GM23338 (cell line): Measurements from ENCODE around the gene HDAC10. TPM values are rescaled to one million over a fixed set of nuclear protein-coding genes. Genes with fewer than 3 reads are reported as not detected.

Experiments
- ATAC-seq: fragments of 200-7000 bp; cut with Tn5 transposase; 3 replicates; pipeline ENCODE4 v1.9.1; 2020
- DNase-seq: peaks from one replicate; pipeline ENCODE4 v3.0.0-alpha.2; 2015; ENCODE audit warnings: low spot score
- H2AFZ ChIP-seq: fragments of 200-600 bp; sonication (generic); 2 replicates; pipeline ENCODE4 v1.8.0; 2016; ENCODE audit warnings: antibody characterized with exemption, mild to moderate bottlenecking, moderate library complexity
- H3F3A ChIP-seq: fragments of 200-600 bp; sonication (generic); replicated peaks from 2 replicates; pipeline ENCODE4 v1.8.0; 2017; ENCODE audit warnings: antibody characterized with exemption, mixed run types, low read depth
- H3K27ac ChIP-seq: fragments of 200-600 bp; sonication (generic); 2 replicates; pipeline ENCODE4 v1.6.1; 2016; ENCODE audit warnings: low read depth
- H3K27me3 ChIP-seq: fragments of 200-600 bp; sonication (generic); 2 replicates; pipeline ENCODE4 v1.8.0; 2016; ENCODE audit warnings: mild to moderate bottlenecking, mixed run types, moderate library complexity; ENCODE audit not compliant: insufficient read depth
- H3K36me3 ChIP-seq: fragments of 200-600 bp; sonication (generic); 2 replicates; pipeline ENCODE4 v1.8.0; 2016; ENCODE audit warnings: mild to moderate bottlenecking; ENCODE audit not compliant: insufficient read depth
- H3K4me1 ChIP-seq: fragments of 200-600 bp; sonication (generic); 2 replicates; pipeline ENCODE4 v1.8.0; 2016; ENCODE audit warnings: mild to moderate bottlenecking, moderate library complexity; ENCODE audit not compliant: insufficient read depth
- H3K4me2 ChIP-seq: fragments of 200-600 bp; sonication (generic); 2 replicates; pipeline ENCODE4 v1.7.1; 2017; ENCODE audit warnings: mixed run types
- H3K4me3 ChIP-seq: fragments of 200-600 bp; sonication (generic); 2 replicates; pipeline ENCODE4 v1.6.1; 2016; ENCODE audit warnings: mixed run types
- H3K79me2 ChIP-seq: fragments of 200-600 bp; sonication (generic); replicated peaks from 2 replicates; pipeline ENCODE4 v1.8.0; 2017; ENCODE audit warnings: mild to moderate bottlenecking; ENCODE audit not compliant: insufficient read depth
- H3K9me2 ChIP-seq: fragments of 200-600 bp; sonication (generic); 2 replicates; pipeline ENCODE4 v1.8.0; 2017; ENCODE audit not compliant: insufficient read depth
- H4K20me1 ChIP-seq: fragments of 200-600 bp; sonication (generic); replicated peaks from 2 replicates; pipeline ENCODE4 v1.8.0; 2017; ENCODE audit warnings: mild to moderate bottlenecking; ENCODE audit not compliant: insufficient read depth
- H3K27ac Mint-ChIP-seq: 2 replicates; pipeline ENCODE4 v1.8.0; 2020; ENCODE audit warnings: inconsistent platforms, mild to moderate bottlenecking, moderate library complexity, mixed read lengths
- H3K27me3 Mint-ChIP-seq: 3 replicates; pipeline ENCODE4 v1.8.0; 2022; ENCODE audit warnings: low read depth, mild to moderate bottlenecking, moderate library complexity, mixed read lengths, inconsistent platforms; ENCODE audit not compliant: insufficient read depth, poor library complexity
- H3K36me3 Mint-ChIP-seq: 3 replicates; pipeline ENCODE4 v1.8.0; 2021; ENCODE audit warnings: low read depth, mild to moderate bottlenecking, inconsistent platforms, moderate library complexity, mixed read lengths
- H3K4me1 Mint-ChIP-seq: 3 replicates; pipeline ENCODE4 v1.8.0; 2020; ENCODE audit warnings: mild to moderate bottlenecking, inconsistent platforms, mixed read lengths
- H3K4me3 Mint-ChIP-seq: 3 replicates; pipeline ENCODE4 v1.8.0; 2021; ENCODE audit warnings: moderate library complexity, mild to moderate bottlenecking, inconsistent platforms, mixed read lengths
- H3K9me3 Mint-ChIP-seq: 3 replicates; pipeline ENCODE4 v1.8.0; 2020; ENCODE audit warnings: moderate library complexity, mild to moderate bottlenecking, inconsistent platforms, mixed read lengths
- CREB1 ChIP-seq: fragments of 250-450 bp; sonication (Bioruptor Pico); IDR thresholded peaks from 2 replicates; pipeline ENCODE4 v1.5.0; 2020; ENCODE audit warnings: low read depth, mild to moderate bottlenecking, moderate library complexity
- EZH2 ChIP-seq: fragments of 200-600 bp; sonication (generic); IDR thresholded peaks from one replicate; pipeline ENCODE4 v1.8.0; 2017; ENCODE audit warnings: antibody characterized with exemption, mild to moderate bottlenecking, low read depth; ENCODE audit not compliant: unreplicated experiment
- JUNB ChIP-seq: IDR thresholded peaks from one replicate; pipeline ENCODE4 v1.6.1; 2016; ENCODE audit warnings: antibody characterized with exemption; ENCODE audit not compliant: unreplicated experiment
- POLR2AphosphoS5 ChIP-seq: IDR thresholded peaks from 2 replicates; pipeline ENCODE4 v1.6.1; 2016; ENCODE audit warnings: antibody characterized with exemption, low read depth
- REST ChIP-seq: IDR thresholded peaks from one replicate; pipeline ENCODE4 v1.6.1; 2018; ENCODE audit warnings: antibody characterized with exemption; ENCODE audit not compliant: unreplicated experiment
- STAT1 ChIP-seq: IDR thresholded peaks from one replicate; pipeline ENCODE4 v1.6.1; 2016; ENCODE audit warnings: antibody characterized with exemption; ENCODE audit not compliant: unreplicated experiment
- ZNF462 ChIP-seq: fragments of 250-450 bp; sonication (Bioruptor Pico); IDR thresholded peaks from 2 replicates; pipeline ENCODE4 v1.5.0; 2020; ENCODE audit warnings: mild to moderate bottlenecking, moderate library complexity
- polyA plus RNA-seq: library from polyadenylated mRNA; unstranded; fragments of >200 nt; fragmentation: Nextera tagmentation; extraction: Ambion mirVana; gene quantifications from 2 replicates; pipeline ENCODE4 v1.2.1, GENCODE V29; 2016
- total RNA-seq: library from RNA; depleted of rRNA; stranded (reverse); fragments of >200 nt; shearing (Covaris generic); gene quantifications from 2 replicates; pipeline ENCODE4 v1.2.3, GENCODE V29; 2014

HDAC10 gene
- total and polyA plus RNA-seq, 2 experiments from 2014 or later: 4.1 to 41.9 TPM

GRCh38 chr22:50271519-50271970 is 20.5 kb upstream of the HDAC10 start (continued):
- TF ChIP-seq ZNF462 (CRISPR knock-in tag): no peak
- no peak for TF ChIP-seq CREB1 (CRISPR knock-in tag)
- no peak for TF ChIP-seq STAT1
- no peak for TF ChIP-seq JUNB
- TF ChIP-seq POLR2AphosphoS5: no peak

- Histone ChIP-seq H2AFZ (no peak overlapping the region), H3K27me3 (peaks cover 61% of the 10 kb centered on the region), H3K79me2 (no peaks in the 10 kb centered on the region), H3K4me2 (peak overlapping the region; percentile 86), H3K4me1 (peaks cover 6% of the 10 kb centered on the region; the same call in 1 of the 2 replicates), H4K20me1 (no peaks in the 10 kb centered on the region; the same call in 1 of the 2 replicates), H3K9me2 (no peaks in the 10 kb centered on the region), H3K27ac (no peak overlapping the region), H3F3A (peaks cover 8% of the 10 kb centered on the region; the same call in 1 of the 2 replicates), H3K4me3 (peak overlapping the region; percentile 63), H3K36me3 (no peaks in the 10 kb centered on the region)
- DNase-seq (peak; percentile 92), ATAC-seq (peak; percentile 55)
- peaks cover 40% of the 10 kb centered on the region for H3K27me3 Mint-ChIP-seq
- H3K36me3 Mint-ChIP-seq: peaks cover 19% of the 10 kb centered on the region
- peak overlapping the region; percentile 57 for H3K4me3 Mint-ChIP-seq
- peaks cover 4% of the 10 kb centered on the region for H3K9me3 Mint-ChIP-seq
- TF ChIP-seq POLR2AphosphoS5: no peak
- TF ChIP-seq REST: peak; percentile 94
- TF ChIP-seq EZH2: peak; percentile 60
- no peak overlapping the region for H3K27ac Mint-ChIP-seq
- peaks cover 4% of the 10 kb centered on the region; the same call in 1 of the 3 replicates for H3K4me1 Mint-ChIP-seq
These were observed 19.8 kb upstream of the HDAC10 start for GRCh38 chr22:50270666-50271394.
